ENCODE measurements around the gene TMEM126A. TPM values are rescaled to one million over a fixed set of nuclear protein-coding genes. Genes with fewer than 3 reads are reported as not detected.
A peak's percentile ranks its signal among the peaks of the same experiment; 100 is the strongest.

Gene TMEM126A
- total RNA-seq, 4 donors from 2014 or later: 8.9 to 15.0 (median 12.0) TPM

GRCh38 chr11:85672105-85672902 is 24.5 kb downstream of the TMEM126A start:
- WGBS, 2 donors: 76 to 82% methylated on average over 8 of the region's 8 CpGs
- intact Hi-C loops (cut with DNase I; ENCODE audit: low total_unique reads): no loop called here
- no peak for DNase-seq (ENCODE audit: low spot score in 2 of 2)
- H3K4me3 ChIP-seq (ENCODE audit: low read depth, poor library complexity, severe bottlenecking): no peak overlapping the region
- TF ChIP-seq CTCF (IDR thresholded peaks at IDR 0.05) (no peak), POLR2A (IDR thresholded peaks at IDR 0.05) (no peak)

- no peak for TF ChIP-seq POLR2A (IDR thresholded peaks at IDR 0.05)
- no peak for TF ChIP-seq CTCF (IDR thresholded peaks at IDR 0.05)
- 89 to 92% methylated on average over 3 of the region's 3 CpGs for whole genome bisulfite sequencing, 2 donors
- DNase-seq (ENCODE audit: low spot score in 2 of 2): no peak
- no peak overlapping the region for H3K4me3 ChIP-seq (ENCODE audit: low read depth, poor library complexity, severe bottlenecking)
- intact Hi-C loops (cut with DNase I; ENCODE audit: low total_unique reads): no loop called here
Measured at GRCh38 chr11:85673393-85673792, 25.6 kb downstream of the TMEM126A start.

GRCh38 chr11:85679576-85679975 is 31.8 kb downstream of the TMEM126A start:
- TF ChIP-seq POLR2A (IDR thresholded peaks at IDR 0.05): no peak
- TF ChIP-seq CTCF (IDR thresholded peaks at IDR 0.05): no peak
- 91 to 92% methylated on average over 4 of the region's 4 CpGs for WGBS, 2 donors
- H3K4me3 ChIP-seq (ENCODE audit: low read depth, poor library complexity, severe bottlenecking): no peak overlapping the region
- no peak for DNase-seq (ENCODE audit: low spot score in 2 of 2)
- intact Hi-C loops (cut with DNase I; ENCODE audit: low total_unique reads): loop anchor here (5.0 kb wide), 1 partner anchor 1388 kb away; no protein-coding TSS in a partner anchor

GRCh38 chr11:85680897-85681296 is 33.1 kb downstream of the TMEM126A start:
- intact Hi-C loops (cut with DNase I; ENCODE audit: low total_unique reads): no loop called here

GRCh38 chr11:85682330-85683305 is 34.9 kb downstream of the TMEM126A start:
- DNase-seq (ENCODE audit: low spot score in 2 of 2): peak in 1 of 2 donors; percentile 87
- WGBS, 2 donors: 27 to 29% methylated on average over 35 to 43 of the region's 43 CpGs
- no peak for TF ChIP-seq CTCF (IDR thresholded peaks at IDR 0.05)
- TF ChIP-seq POLR2A (IDR thresholded peaks at IDR 0.05): no peak
- peak overlapping the region; percentile 27 for H3K4me3 ChIP-seq (ENCODE audit: low read depth, poor library complexity, severe bottlenecking)
- intact Hi-C loops (cut with DNase I; ENCODE audit: low total_unique reads): no loop called here

More at GRCh38 chr11:85680897-85681296, 33.1 kb downstream of the TMEM126A start:
- WGBS, 2 donors: 63 to 76% methylated on average over 1 of the region's 1 CpG
- no peak for DNase-seq (ENCODE audit: low spot score in 2 of 2)
- TF ChIP-seq CTCF (IDR thresholded peaks at IDR 0.05) (no peak), POLR2A (IDR thresholded peaks at IDR 0.05) (no peak)
- H3K4me3 ChIP-seq (ENCODE audit: low read depth, poor library complexity, severe bottlenecking): no peak overlapping the region

All from lower leg skin (tissue), 4 donors.